MM.1S (cell line): ENCODE data around the gene TFPI2.

Source experiments
- DNase-seq: peaks from one replicate; pipeline ENCODE4 v3.0.0-alpha.2; 2015
- H2AFZ ChIP-seq: fragments of 300-600 bp; sonication (generic); 2 replicates; pipeline ENCODE4 v1.6.0; 2016; ENCODE audit warnings: antibody characterized with exemption, low read length
- H3F3A ChIP-seq: fragments of 300-600 bp; sonication (generic); 2 replicates; pipeline ENCODE4 v1.6.1; 2016; ENCODE audit warnings: mild to moderate bottlenecking, antibody characterized with exemption, low read length, moderate library complexity, mixed read lengths; ENCODE audit not compliant: insufficient read depth
- H3K27ac ChIP-seq: fragments of 300-600 bp; sonication (generic); 2 replicates; pipeline ENCODE4 v1.5.1; 2016; ENCODE audit warnings: mild to moderate bottlenecking, low read length
- H3K27me3 ChIP-seq: fragments of 300-600 bp; sonication (generic); replicated peaks from 2 replicates; pipeline ENCODE4 v1.6.0; 2016; ENCODE audit warnings: low read length; ENCODE audit not compliant: insufficient read depth
- H3K36me3 ChIP-seq: fragments of 300-600 bp; sonication (generic); replicated peaks from 2 replicates; pipeline ENCODE4 v1.6.1; 2016; ENCODE audit warnings: mild to moderate bottlenecking, low read length, mixed read lengths; ENCODE audit not compliant: insufficient read depth
- H3K4me1 ChIP-seq: fragments of 300-600 bp; sonication (generic); 2 replicates; pipeline ENCODE4 v1.6.1; 2016; ENCODE audit warnings: low read length, mixed read lengths
- H3K4me2 ChIP-seq: fragments of 300-600 bp; sonication (generic); 2 replicates; pipeline ENCODE4 v1.6.0; 2016; ENCODE audit warnings: low read depth, low read length
- H3K4me3 ChIP-seq: fragments of 300-600 bp; sonication (generic); 2 replicates; pipeline ENCODE4 v1.5.1; 2016; ENCODE audit warnings: low read length, mixed read lengths
- H3K79me2 ChIP-seq: fragments of 300-600 bp; sonication (generic); 2 replicates; pipeline ENCODE4 v1.6.1; 2016; ENCODE audit warnings: mixed run types, low read length, mixed read lengths
- H3K9ac ChIP-seq: fragments of 300-600 bp; sonication (generic); 2 replicates; pipeline ENCODE4 v1.6.1; 2016; ENCODE audit warnings: low read length, mixed read lengths
- H3K9me2 ChIP-seq: fragments of 300-600 bp; sonication (generic); replicated peaks from 2 replicates; pipeline ENCODE4 v1.6.1; 2016; ENCODE audit warnings: mild to moderate bottlenecking, low read length, mixed read lengths; ENCODE audit not compliant: insufficient read depth
- H3K9me3 ChIP-seq: fragments of 300-600 bp; sonication (generic); replicated peaks from 2 replicates; pipeline ENCODE4 v1.6.1; 2016; ENCODE audit warnings: mild to moderate bottlenecking, low read length, mixed read lengths; ENCODE audit not compliant: insufficient read depth
- H4K20me1 ChIP-seq: fragments of 300-600 bp; sonication (generic); 2 replicates; pipeline ENCODE4 v1.6.1; 2016; ENCODE audit warnings: mild to moderate bottlenecking, low read length, moderate library complexity, mixed read lengths; ENCODE audit not compliant: insufficient read depth
- EZH2 ChIP-seq: fragments of 300-600 bp; sonication (generic); optimal IDR thresholded peaks from 2 replicates; pipeline ENCODE3; 2017; ENCODE audit warnings: low read depth, mild to moderate bottlenecking, antibody characterized with exemption, low read length, mixed read lengths
- EZH2phosphoT487 ChIP-seq: fragments of 300-600 bp; sonication (generic); IDR thresholded peaks from 2 replicates; pipeline ENCODE4 v1.6.1; 2018; ENCODE audit warnings: antibody characterized with exemption, low read length
- TF ChIP-seq, protein P1 (sequence below): fragments of 300-600 bp; sonication (generic); IDR thresholded peaks from 2 replicates; pipeline ENCODE4 v1.5.1; 2016; ENCODE audit warnings: antibody characterized with exemption, low read length, mixed read lengths

The TFPI2 gene

DNA sequence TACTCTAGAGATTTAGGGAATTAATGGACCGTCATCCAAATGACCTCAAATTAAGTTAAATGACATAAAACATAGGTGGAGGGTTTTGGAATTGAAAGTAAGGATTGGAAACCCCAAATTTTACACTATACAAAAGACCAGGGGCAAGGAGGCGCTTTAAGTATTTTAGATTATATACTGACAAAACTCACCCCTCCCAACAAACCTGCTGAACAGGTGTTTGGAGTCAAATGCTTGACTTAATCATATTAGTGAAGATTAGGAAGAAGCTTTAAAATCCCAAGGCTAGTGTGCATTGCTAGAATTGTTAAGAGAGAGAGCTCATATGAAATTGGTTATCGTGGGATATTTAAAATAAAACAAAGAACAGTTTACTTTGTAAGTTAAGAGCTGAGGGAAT, 15.7 kb upstream of the TFPI2 start, which contains the start of gene GNGT1:
TSS of gene GNGT1 (plus strand) at position 301 of the 400 bp plus-strand sequence. CDS start 180 bp downstream, outside the sequence.
- no peak within 1 kb of the TSS for H3K4me2 ChIP-seq
- DNase-seq: no peak
- H3K36me3 ChIP-seq: no peaks in the 10 kb centered on the region
- no peaks in the 10 kb centered on the region for H3K9me3 ChIP-seq
- H3K9me2 ChIP-seq: no peaks in the 10 kb centered on the region
- H3K27ac ChIP-seq: no peak within 1 kb of the TSS
- H2AFZ ChIP-seq: no peak within 1 kb of the TSS
- no peak within 1 kb of the TSS for H3K4me3 ChIP-seq
- TF ChIP-seq, protein P1, sequence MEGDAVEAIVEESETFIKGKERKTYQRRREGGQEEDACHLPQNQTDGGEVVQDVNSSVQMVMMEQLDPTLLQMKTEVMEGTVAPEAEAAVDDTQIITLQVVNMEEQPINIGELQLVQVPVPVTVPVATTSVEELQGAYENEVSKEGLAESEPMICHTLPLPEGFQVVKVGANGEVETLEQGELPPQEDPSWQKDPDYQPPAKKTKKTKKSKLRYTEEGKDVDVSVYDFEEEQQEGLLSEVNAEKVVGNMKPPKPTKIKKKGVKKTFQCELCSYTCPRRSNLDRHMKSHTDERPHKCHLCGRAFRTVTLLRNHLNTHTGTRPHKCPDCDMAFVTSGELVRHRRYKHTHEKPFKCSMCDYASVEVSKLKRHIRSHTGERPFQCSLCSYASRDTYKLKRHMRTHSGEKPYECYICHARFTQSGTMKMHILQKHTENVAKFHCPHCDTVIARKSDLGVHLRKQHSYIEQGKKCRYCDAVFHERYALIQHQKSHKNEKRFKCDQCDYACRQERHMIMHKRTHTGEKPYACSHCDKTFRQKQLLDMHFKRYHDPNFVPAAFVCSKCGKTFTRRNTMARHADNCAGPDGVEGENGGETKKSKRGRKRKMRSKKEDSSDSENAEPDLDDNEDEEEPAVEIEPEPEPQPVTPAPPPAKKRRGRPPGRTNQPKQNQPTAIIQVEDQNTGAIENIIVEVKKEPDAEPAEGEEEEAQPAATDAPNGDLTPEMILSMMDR: no peak
- TF ChIP-seq EZH2phosphoT487: no peak
- no peak for TF ChIP-seq EZH2
- H3K27me3 ChIP-seq: no peaks in the 10 kb centered on the region
- no peaks in the 10 kb centered on the region for H3F3A ChIP-seq
- H3K79me2 ChIP-seq: no peaks in the 10 kb centered on the region
- no peaks in the 10 kb centered on the region for H3K4me1 ChIP-seq
- no peak within 1 kb of the TSS for H3K9ac ChIP-seq
- no peaks in the 10 kb centered on the region for H4K20me1 ChIP-seq

DNA sequence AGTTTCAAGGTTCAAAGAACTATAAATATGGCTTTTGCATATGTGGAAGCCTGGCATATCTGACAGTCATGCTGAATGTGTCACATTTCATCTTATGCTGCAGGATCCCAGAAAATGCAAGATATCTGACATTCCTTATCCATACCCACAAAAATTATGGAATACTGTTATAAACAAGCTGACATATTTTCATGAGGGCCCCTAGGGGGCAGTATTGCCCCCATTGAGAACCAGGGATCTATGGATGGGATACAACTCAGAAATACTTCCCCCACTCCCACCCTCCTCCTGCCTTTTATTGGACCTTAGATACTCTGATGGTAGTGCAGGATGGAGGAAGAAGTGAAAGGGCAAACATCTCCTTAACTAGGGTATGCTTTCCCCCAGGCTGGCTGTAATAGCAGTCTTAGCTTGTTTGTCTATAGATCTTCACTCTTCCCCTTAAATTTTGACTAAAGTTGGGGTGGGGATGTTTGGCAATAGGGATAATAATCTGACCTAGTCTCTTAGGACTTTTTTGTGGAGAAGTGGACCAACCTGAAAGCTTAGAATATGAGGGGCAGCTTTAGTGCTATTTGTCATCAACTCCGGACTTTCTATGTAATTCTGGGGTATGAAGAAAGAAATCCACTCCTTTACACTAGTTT, 12.3 kb upstream of the TFPI2 start:
- Histone ChIP-seq H3K36me3 (no peaks in the 10 kb centered on the region), H4K20me1 (no peaks in the 10 kb centered on the region), H3K79me2 (no peaks in the 10 kb centered on the region), H3K4me1 (no peaks in the 10 kb centered on the region), H3K9me2 (no peaks in the 10 kb centered on the region), H3K4me3 (no peak overlapping the region), H3K9ac (no peak overlapping the region), H3K9me3 (no peaks in the 10 kb centered on the region), H3K27me3 (no peaks in the 10 kb centered on the region), H3F3A (no peaks in the 10 kb centered on the region), H3K4me2 (no peak overlapping the region), H2AFZ (no peak overlapping the region), H3K27ac (no peak overlapping the region)
- no peak for TF ChIP-seq EZH2phosphoT487
- TF ChIP-seq, protein P1: peak; percentile 84
- TF ChIP-seq EZH2: no peak
- DNase-seq: peak; percentile 32

DNA sequence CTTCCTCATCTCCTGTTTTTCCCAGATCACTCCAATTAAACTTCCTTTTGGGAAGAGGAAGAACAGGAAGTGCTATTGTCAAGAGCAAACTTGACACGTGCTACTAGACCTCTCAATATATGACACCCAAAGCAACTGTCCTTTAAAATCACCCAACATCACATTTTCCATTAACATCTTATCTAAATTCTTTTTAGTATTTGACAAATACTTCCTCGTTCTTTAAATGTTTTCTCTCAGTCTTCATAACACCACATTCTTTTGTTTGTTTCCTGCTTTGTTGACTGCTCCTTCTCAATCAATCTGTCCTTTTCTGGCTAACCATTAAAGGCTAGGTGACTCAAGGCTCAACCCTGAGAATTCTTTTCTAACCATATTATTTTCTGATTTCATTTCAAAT, 7.1 kb upstream of the TFPI2 start:
- H3K9ac ChIP-seq: no peak overlapping the region
- H3K9me2 ChIP-seq: no peaks in the 10 kb centered on the region
- no peaks in the 10 kb centered on the region for H4K20me1 ChIP-seq
- no peaks in the 10 kb centered on the region for H3K9me3 ChIP-seq
- no peak overlapping the region for H3K4me3 ChIP-seq
- H3K27me3 ChIP-seq: no peaks in the 10 kb centered on the region
- H3K27ac ChIP-seq: no peak overlapping the region
- H2AFZ ChIP-seq: no peak overlapping the region
- H3K4me1 ChIP-seq: no peaks in the 10 kb centered on the region
- TF ChIP-seq EZH2: no peak
- no peak for TF ChIP-seq EZH2phosphoT487
- TF ChIP-seq, protein P1: no peak
- H3K79me2 ChIP-seq: no peaks in the 10 kb centered on the region
- no peaks in the 10 kb centered on the region for H3F3A ChIP-seq
- no peak overlapping the region for H3K4me2 ChIP-seq
- no peak for DNase-seq
- H3K36me3 ChIP-seq: no peaks in the 10 kb centered on the region
